ENCODE data around the gene SGTB.

DNA sequence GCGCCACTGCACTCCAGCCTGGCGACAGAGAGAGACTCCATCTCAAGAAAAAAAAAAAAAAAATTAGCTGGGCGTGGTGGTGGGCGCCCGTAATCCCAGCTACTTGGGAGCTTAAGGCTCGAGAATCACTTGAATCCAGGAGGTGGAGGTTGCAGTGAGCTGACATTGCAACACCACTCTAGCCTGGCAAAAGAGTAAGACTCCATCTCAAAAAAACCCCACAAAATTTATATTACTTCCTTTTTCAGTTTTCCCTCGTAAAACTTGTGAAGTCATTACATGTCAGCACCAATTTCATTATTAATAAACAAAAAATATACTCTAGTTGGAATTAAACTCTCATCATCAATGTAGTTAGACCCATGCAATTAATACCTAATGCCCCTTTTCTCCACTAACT lies 53.2 kb downstream of the SGTB start:
- TF ChIP-seq POLR2AphosphoS5 (IDR thresholded peaks at IDR 0.05), result no peak
- no peak for TF ChIP-seq CTCF (IDR thresholded peaks at IDR 0.05)
